K562 (cell line): Measurements from ENCODE around the gene SLC4A1. TPM values are rescaled to one million over a fixed set of nuclear protein-coding genes. Genes with fewer than 3 reads are reported as not detected.

ENCODE experiments used
- ATF6 ChIP-seq: sonication (generic); formaldehyde crosslinking; IDR thresholded peaks from 2 replicates; pipeline ENCODE4 v1.4.0; 2020; ENCODE audit warnings: mild to moderate bottlenecking, missing genetic modification reagents
- BRD4 ChIP-seq: fragments of 200-600 bp; sonication (generic); IDR thresholded peaks from 2 replicates; pipeline ENCODE4 v1.6.1; 2017; ENCODE audit warnings: inconsistent platforms
- ELK1 ChIP-seq: sonication (generic); formaldehyde crosslinking; IDR thresholded peaks from 2 replicates; pipeline ENCODE4 v1.8.1; 2022; ENCODE audit warnings: missing genetic modification reagents
- FOXK2 ChIP-seq, 2 experiments: fragments of 450-650 bp; IDR thresholded peaks in 1 of 2; conservative IDR thresholded peaks in 1 of 2; 2 replicates each; pipeline ENCODE4 v1.6.1; 2016; ENCODE audit warnings: low read depth in 2 of 2, mild to moderate bottlenecking in 1 of 2
- GATA2 ChIP-seq: sonication (generic); formaldehyde crosslinking; IDR thresholded peaks from 2 replicates; pipeline ENCODE4 v1.4.0; 2020; ENCODE audit warnings: mild to moderate bottlenecking, missing genetic modification reagents
- GTF2A2 ChIP-seq: IDR thresholded peaks from 2 replicates; pipeline ENCODE4 v1.6.1; 2016; ENCODE audit warnings: mild to moderate bottlenecking, missing genetic modification characterization, missing compliant biosample characterization
- ILK ChIP-seq: fragments of 450-650 bp; IDR thresholded peaks from 2 replicates; pipeline ENCODE4 v1.6.1; 2016; ENCODE audit warnings: missing genetic modification characterization, low read depth, mild to moderate bottlenecking, missing compliant biosample characterization, moderate library complexity, borderline replicate concordance
- SAFB2 ChIP-seq: fragments of 200-400 bp; formaldehyde crosslinking; IDR thresholded peaks from 2 replicates; pipeline ENCODE4 v1.6.1; 2018; ENCODE audit warnings: borderline replicate concordance, low read length, low read depth, moderate library complexity; ENCODE audit not compliant: severe bottlenecking
- SRSF9 ChIP-seq: fragments of 200-400 bp; formaldehyde crosslinking; IDR thresholded peaks from 2 replicates; pipeline ENCODE4 v1.6.1; 2017; ENCODE audit warnings: low read depth, low read length, borderline replicate concordance
- TAL1 ChIP-seq: fragments of 450-650 bp; IDR thresholded peaks from 2 replicates; pipeline ENCODE4 v1.6.1; 2016; ENCODE audit warnings: mild to moderate bottlenecking
- ZC3H4 ChIP-seq: sonication (generic); formaldehyde crosslinking; IDR thresholded peaks from 2 replicates; pipeline ENCODE4 v1.9.0; 2021; ENCODE audit warnings: missing genetic modification reagents, borderline replicate concordance
- ZKSCAN1 ChIP-seq: fragments of 150-350 bp; IDR thresholded peaks from 2 replicates; pipeline ENCODE4 v1.6.1; 2016; ENCODE audit warnings: low read depth, low read length
- ZNF77 ChIP-seq: fragments of 250-450 bp; sonication (Bioruptor Pico); IDR thresholded peaks from 2 replicates; pipeline ENCODE4 v1.5.0; 2020
- ZSCAN29 ChIP-seq: fragments of 450-650 bp; IDR thresholded peaks from 2 replicates; pipeline ENCODE4 v1.6.1; 2017
- polyA plus RNA-seq, 8 experiments: library from polyadenylated mRNA; depleted of rRNA in 4 of 8; stranded (reverse) in 5 of 8; unstranded in 3 of 8; fragments of >200 nt; fragmentation: Nextera tagmentation in 2 of 8; fragmentation: Illumina TruSeq in 1 of 8; extraction: Ambion mirVana in 2 of 8; extraction: Trizol in 1 of 8; gene quantifications; 2 replicates each; pipeline versions ENCODE4 v1.2.1 to v1.2.3, GENCODE V29; 2011 to 2014; ENCODE audit warnings: inconsistent platforms in 1 of 8, missing spikeins in 1 of 8
- total RNA-seq, 7 experiments: library from RNA; depleted of rRNA in 6 of 7; stranded (reverse); fragments of >200 nt in 6 of 7; fragmentation: Illumina TruSeq in 2 of 7; extraction: Trizol in 2 of 7; gene quantifications; 2 replicates each; pipeline versions ENCODE4 v1.2.1 to v1.2.3, GENCODE V29; 2011 to 2021; ENCODE audit warnings: low replicate concordance in 1 of 7
- TF ChIP-seq, protein P1 (sequence below): fragments of 200-800 bp; sonication (Bioruptor generic); IDR thresholded peaks from 2 replicates; pipeline ENCODE4 v1.6.1; 2017; ENCODE audit warnings: missing genetic modification characterization, missing compliant biosample characterization
- TF ChIP-seq, protein P2 (sequence below): fragments of 450-650 bp; formaldehyde crosslinking; conservative IDR thresholded peaks from 2 replicates; pipeline ENCODE4 v1.4.0; 2022; ENCODE audit warnings: mild to moderate bottlenecking, missing genetic modification characterization

Gene SLC4A1
- total and polyA plus RNA-seq, 9 of the 15 experiments (the other 6 are each of a cell fraction or from before 2014, with no cell fraction given) = 0.14 to 1.00 (median 0.53) TPM

DNA sequence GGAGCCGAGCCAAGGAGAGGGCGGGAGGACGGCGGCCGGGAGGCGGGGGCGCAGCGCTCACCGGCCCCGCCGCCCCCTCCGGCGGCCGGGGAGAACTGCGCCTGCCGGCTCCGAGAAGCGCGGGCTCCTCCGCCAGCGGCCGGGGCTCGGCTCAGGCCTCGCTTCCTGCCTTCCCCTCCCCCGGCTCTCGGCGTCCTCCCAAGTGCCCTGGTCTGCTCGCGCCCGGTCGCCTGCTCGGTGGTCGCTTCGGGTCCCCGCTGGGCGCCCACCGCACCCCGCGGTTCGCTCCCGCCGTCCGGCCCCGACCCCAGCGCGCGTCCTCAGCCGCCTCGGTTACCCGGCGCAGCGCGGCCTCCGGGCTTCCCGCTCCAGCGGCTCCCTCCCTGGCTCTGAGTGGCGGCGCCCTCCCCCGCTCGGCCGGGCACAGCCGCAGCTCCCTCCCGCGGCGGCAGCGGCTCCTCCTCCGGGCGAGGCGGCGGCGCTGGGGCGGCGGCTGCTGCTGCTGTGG, 48.8 kb downstream of the SLC4A1 start (continued):
- TF ChIP-seq ELK1 (CRISPR knock-in tag) = no peak
- no peak for TF ChIP-seq SRSF9
- 0 out of 2 replicates have a peak, but pooled peaks have one; percentile 45 for TF ChIP-seq BRD4
- TF ChIP-seq SAFB2 = no peak
- no peak for TF ChIP-seq ZC3H4 (CRISPR knock-in tag)
- no peak for TF ChIP-seq ZSCAN29
- no peak for TF ChIP-seq GTF2A2 (tag)
- TF ChIP-seq, protein P1, sequence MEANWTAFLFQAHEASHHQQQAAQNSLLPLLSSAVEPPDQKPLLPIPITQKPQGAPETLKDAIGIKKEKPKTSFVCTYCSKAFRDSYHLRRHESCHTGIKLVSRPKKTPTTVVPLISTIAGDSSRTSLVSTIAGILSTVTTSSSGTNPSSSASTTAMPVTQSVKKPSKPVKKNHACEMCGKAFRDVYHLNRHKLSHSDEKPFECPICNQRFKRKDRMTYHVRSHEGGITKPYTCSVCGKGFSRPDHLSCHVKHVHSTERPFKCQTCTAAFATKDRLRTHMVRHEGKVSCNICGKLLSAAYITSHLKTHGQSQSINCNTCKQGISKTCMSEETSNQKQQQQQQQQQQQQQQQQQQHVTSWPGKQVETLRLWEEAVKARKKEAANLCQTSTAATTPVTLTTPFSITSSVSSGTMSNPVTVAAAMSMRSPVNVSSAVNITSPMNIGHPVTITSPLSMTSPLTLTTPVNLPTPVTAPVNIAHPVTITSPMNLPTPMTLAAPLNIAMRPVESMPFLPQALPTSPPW = no peak
- TF ChIP-seq, protein P2, sequence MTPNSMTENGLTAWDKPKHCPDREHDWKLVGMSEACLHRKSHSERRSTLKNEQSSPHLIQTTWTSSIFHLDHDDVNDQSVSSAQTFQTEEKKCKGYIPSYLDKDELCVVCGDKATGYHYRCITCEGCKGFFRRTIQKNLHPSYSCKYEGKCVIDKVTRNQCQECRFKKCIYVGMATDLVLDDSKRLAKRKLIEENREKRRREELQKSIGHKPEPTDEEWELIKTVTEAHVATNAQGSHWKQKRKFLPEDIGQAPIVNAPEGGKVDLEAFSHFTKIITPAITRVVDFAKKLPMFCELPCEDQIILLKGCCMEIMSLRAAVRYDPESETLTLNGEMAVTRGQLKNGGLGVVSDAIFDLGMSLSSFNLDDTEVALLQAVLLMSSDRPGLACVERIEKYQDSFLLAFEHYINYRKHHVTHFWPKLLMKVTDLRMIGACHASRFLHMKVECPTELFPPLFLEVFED = no peak
- no peak for TF ChIP-seq ILK (tag)
- no peak for TF ChIP-seq ZNF77
- no peak for TF ChIP-seq ATF6
- no peak for TF ChIP-seq TAL1
- no peak for TF ChIP-seq GATA2 (CRISPR knock-in tag)
- no peak for TF ChIP-seq FOXK2 (conservative IDR thresholded peaks at IDR 0.05 in 1 of 2, IDR thresholded peaks at IDR 0.05 in 1 of 2; ENCODE audit: low read depth in 2 of 2)
- no peak for TF ChIP-seq ZKSCAN1
